Endothelial cell of umbilical vein (primary cell): ENCODE measurements around the gene HPCAL4. TPM values are rescaled to one million over a fixed set of nuclear protein-coding genes. Genes with fewer than 3 reads are reported as not detected.

ENCODE experiments used
- BruUV-seq: library from RNA; stranded (reverse); fragments of 400-500 nt; replicated peaks from 2 replicates; lab custom pipeline; 2021; lab: Mats Ljungman, UMichigan
- CTCF ChIA-PET: fragments of 300-600, 350-600 bp; sonication (Branson Sonifier 250); formaldehyde crosslinking; loops from one replicate; lab custom pipeline; 2021; ENCODE audit warnings: antibody characterized with exemption, inconsistent platforms; lab: Charles Lee
- POLR2A ChIA-PET: fragments of 300-600, 350-600 bp; sonication (Branson Sonifier 250); formaldehyde crosslinking; loops from one replicate; lab custom pipeline; 2021; ENCODE audit warnings: antibody characterized with exemption, inconsistent platforms; lab: Charles Lee
- DNase-seq: peaks from one replicate; pipeline ENCODE4 v3.0.0-alpha.2; 2011; ENCODE audit warnings: low read depth, low spot score
- FAIRE-seq: peaks from 2 replicates; lab custom pipeline; 2011; peaks lifted over from hg19 to GRCh38; lab: Jason Lieb, UNC
- H2AFZ ChIP-seq: 2 replicates; pipeline ENCODE4 v1.6.0; 2012; ENCODE audit warnings: low read depth, low read length, control low read depth, inconsistent platforms
- H3K27ac ChIP-seq: 2 replicates; pipeline ENCODE4 v1.5.1; 2011; ENCODE audit warnings: low read depth, mild to moderate bottlenecking, control low read depth, low read length, moderate library complexity; ENCODE audit not compliant: insufficient read depth
- H3K27me3 ChIP-seq, 2 experiments: 2 replicates each; pipeline versions ENCODE4 v1.6.0 to v1.6.1; 2011; ENCODE audit warnings: low read length in 2 of 2, mixed read lengths in 1 of 2; ENCODE audit not compliant: control insufficient read depth in 2 of 2, insufficient read depth in 2 of 2
- H3K36me3 ChIP-seq, 2 experiments: 2 replicates in 1 of 2; 3 replicates in 1 of 2; pipeline ENCODE4 v1.5.1; 2011; ENCODE audit warnings: low read length in 2 of 2, mild to moderate bottlenecking in 1 of 2, moderate library complexity in 1 of 2; ENCODE audit not compliant: control insufficient read depth in 2 of 2, insufficient read depth in 2 of 2; ENCODE audit errors: extremely low read depth in 1 of 2
- H3K4me1 ChIP-seq: 3 replicates; pipeline ENCODE4 v1.5.1; 2011; ENCODE audit warnings: mild to moderate bottlenecking, low read length; ENCODE audit not compliant: control insufficient read depth, insufficient read depth; ENCODE audit errors: extremely low read depth
- H3K4me2 ChIP-seq: 2 replicates; pipeline ENCODE4 v1.6.1; 2011; ENCODE audit warnings: low read length, control low read depth, mixed read lengths; ENCODE audit not compliant: insufficient read depth
- H3K4me3 ChIP-seq, 3 experiments: fragments of 200-600 bp in 1 of 3; sonication (generic), shearing (Covaris generic) in 1 of 3; replicated peaks in 1 of 3; 2 replicates each; pipeline ENCODE4 v1.5.1; 2011 to 2016; ENCODE audit warnings: control low read depth in 3 of 3, low read length in 3 of 3, mild to moderate bottlenecking in 2 of 3, inconsistent platforms in 1 of 3, low read depth in 1 of 3, moderate library complexity in 1 of 3; ENCODE audit not compliant: insufficient read depth in 1 of 3
- H3K79me2 ChIP-seq: 2 replicates; pipeline ENCODE4 v1.6.0; 2012; ENCODE audit warnings: low read length, inconsistent platforms; ENCODE audit not compliant: control insufficient read depth, insufficient read depth
- H3K9ac ChIP-seq: replicated peaks from 2 replicates; pipeline ENCODE3; 2011; ENCODE audit warnings: low read length, control low read depth; ENCODE audit not compliant: insufficient read depth; ENCODE audit errors: extremely low read depth
- H3K9me1 ChIP-seq: replicated peaks from 3 replicates; pipeline ENCODE4 v1.6.0; 2011; ENCODE audit warnings: mild to moderate bottlenecking, low read length; ENCODE audit not compliant: control insufficient read depth, insufficient read depth; ENCODE audit errors: extremely low read depth
- H3K9me3 ChIP-seq: replicated peaks from 2 replicates; pipeline ENCODE4 v1.5.1; 2012; ENCODE audit warnings: low read length, inconsistent platforms; ENCODE audit not compliant: control insufficient read depth, insufficient read depth
- H4K20me1 ChIP-seq: replicated peaks from 2 replicates; pipeline ENCODE3; 2011; ENCODE audit warnings: mild to moderate bottlenecking, low read length; ENCODE audit not compliant: control insufficient read depth, insufficient read depth; ENCODE audit errors: extremely low read depth
- CTCF ChIP-seq, 2 donors: IDR thresholded peaks; 1 replicate in 1 of 2; 2 replicates in 1 of 2; pipeline ENCODE4 v1.5.1; 2011; ENCODE audit warnings: low read length in 2 of 2, mild to moderate bottlenecking in 2 of 2, moderate library complexity in 2 of 2, control low read depth in 1 of 2, inconsistent platforms in 1 of 2, low read depth in 1 of 2; ENCODE audit not compliant: insufficient read depth in 1 of 2; ENCODE audit errors: extremely low read depth in 1 of 2
- EZH2 ChIP-seq: IDR thresholded peaks from 2 replicates; pipeline ENCODE4 v1.6.1; 2012; ENCODE audit warnings: borderline replicate concordance, low read depth, mild to moderate bottlenecking, moderate library complexity, low read length, inconsistent platforms; ENCODE audit not compliant: severe bottlenecking
- FOS ChIP-seq: IDR thresholded peaks from 2 replicates; pipeline ENCODE4 v1.6.1; 2011; ENCODE audit warnings: mild to moderate bottlenecking, low read length, moderate library complexity, borderline replicate concordance; ENCODE audit not compliant: insufficient read depth
- GATA2 ChIP-seq: IDR thresholded peaks from 2 replicates; pipeline ENCODE4 v1.7.0; 2011; ENCODE audit warnings: low read depth, mild to moderate bottlenecking, moderate library complexity, mixed read lengths, low read length; ENCODE audit not compliant: insufficient read length, insufficient read depth
- JUN ChIP-seq: IDR thresholded peaks from 2 replicates; pipeline ENCODE4 v1.6.1; 2011; ENCODE audit warnings: borderline replicate concordance, low read depth; ENCODE audit not compliant: insufficient read length, insufficient read depth
- MAX ChIP-seq: IDR thresholded peaks from 2 replicates; pipeline ENCODE4 v1.6.1; 2011; ENCODE audit not compliant: insufficient read depth, insufficient read length
- MYC ChIP-seq: IDR thresholded peaks from one replicate; pipeline ENCODE4 v1.6.1; 2011; ENCODE audit warnings: mild to moderate bottlenecking, low read depth, low read length
- POLR2A ChIP-seq: IDR thresholded peaks from 2 replicates; pipeline ENCODE4 v1.6.1; 2012; ENCODE audit warnings: low read depth, mild to moderate bottlenecking, control low read depth, low read length
- POLR2AphosphoS5 ChIP-seq: IDR thresholded peaks from 2 replicates; pipeline ENCODE4 v1.6.1; 2012; ENCODE audit warnings: low read depth, mild to moderate bottlenecking, control low read depth, low read length, moderate library complexity; ENCODE audit not compliant: insufficient read depth
- dilution Hi-C: fragments of 300-500 bp; cut with MboI; formaldehyde crosslinking; loops from one replicate; pipeline ENCODE4 v1.15.0; 2019; ENCODE audit warnings: low sequenced_read_pairs; ENCODE audit not compliant: extremely low pct_ligation_motif_present
- intact Hi-C: fragments of 100-400 bp; cut with micrococcal nuclease; formaldehyde crosslinking; loops from one replicate; pipeline ENCODE4 v1.10.0; 2022
- polyA plus RNA-seq, 4 experiments: library from polyadenylated mRNA; depleted of rRNA in 3 of 4; stranded (reverse) in 3 of 4; unstranded in 1 of 4; fragments of >200 nt; gene quantifications; 2 replicates each; pipeline versions ENCODE4 v1.2.1 to v1.2.3, GENCODE V29; 2011 to 2012; ENCODE audit warnings: missing spikeins in 1 of 4
- total RNA-seq: library from RNA; stranded (reverse); gene quantifications from 2 replicates; pipeline ENCODE4 v1.2.3, GENCODE V29; 2021

Gene HPCAL4
- total and polyA plus RNA-seq, 2 donors (not counting 3 experiments of a cell fraction or from before 2014, with no cell fraction given): not detected

GRCh38 chr1:39649636-39650185 lies 41.5 kb downstream of the HPCAL4 start:
- H3K4me2 ChIP-seq: no peak overlapping the region
- no peaks in the 10 kb centered on the region for H3K4me1 ChIP-seq
- ChIA-PET CTCF (interaction anchor here (1.0 to 5.2 kb wide), 3 partner anchors 8 to 42 kb away, joined by 3 to 64 read pairs (median 3); no protein-coding TSS in a partner anchor), POLR2A (no interaction called here)
- dilution Hi-C loops (no loop called here), intact Hi-C loops (loop anchor here (5.0 kb wide), 1 partner anchor 73 kb away; no protein-coding TSS in a partner anchor)
- no TSS peak for BruUV-seq
- H3K79me2 ChIP-seq: no peaks in the 10 kb centered on the region
- no peak overlapping the region for H3K9ac ChIP-seq
- no peaks in the 10 kb centered on the region for H3K36me3 ChIP-seq
- H3K4me3 ChIP-seq: no peak overlapping the region
- H3K9me3 ChIP-seq: no peaks in the 10 kb centered on the region
- no peaks in the 10 kb centered on the region for H4K20me1 ChIP-seq
- peaks cover 14 to 19% of the 10 kb centered on the region in 2 experiments for H3K27me3 ChIP-seq
- no peaks in the 10 kb centered on the region for H3K9me1 ChIP-seq
- no peak overlapping the region for H3K27ac ChIP-seq
- TF ChIP-seq MYC (no peak), POLR2A (no peak), FOS (no peak), JUN (no peak), EZH2 (no peak), POLR2AphosphoS5 (no peak), GATA2 (no peak), MAX (no peak), CTCF (IDR thresholded peaks at IDR 0.05; ENCODE audit: extremely low read depth in 1 of 2, insufficient read depth in 1 of 2, low read depth in 1 of 2, low read length in 2 of 2) (no peak)
- DNase-seq: no peak
- FAIRE-seq: no peak
- H2AFZ ChIP-seq: no peak overlapping the region
